HG03439 (cell line): ENCODE data around the gene PGS1.

ENCODE experiments used
- ATAC-seq: cut with Tn5 transposase; IDR thresholded peaks from one replicate; pipeline ENCODE4 v1.9.1; 2021; ENCODE audit warnings: mild to moderate bottlenecking, moderate library complexity; ENCODE audit not compliant: unreplicated experiment

The PGS1 gene

DNA sequence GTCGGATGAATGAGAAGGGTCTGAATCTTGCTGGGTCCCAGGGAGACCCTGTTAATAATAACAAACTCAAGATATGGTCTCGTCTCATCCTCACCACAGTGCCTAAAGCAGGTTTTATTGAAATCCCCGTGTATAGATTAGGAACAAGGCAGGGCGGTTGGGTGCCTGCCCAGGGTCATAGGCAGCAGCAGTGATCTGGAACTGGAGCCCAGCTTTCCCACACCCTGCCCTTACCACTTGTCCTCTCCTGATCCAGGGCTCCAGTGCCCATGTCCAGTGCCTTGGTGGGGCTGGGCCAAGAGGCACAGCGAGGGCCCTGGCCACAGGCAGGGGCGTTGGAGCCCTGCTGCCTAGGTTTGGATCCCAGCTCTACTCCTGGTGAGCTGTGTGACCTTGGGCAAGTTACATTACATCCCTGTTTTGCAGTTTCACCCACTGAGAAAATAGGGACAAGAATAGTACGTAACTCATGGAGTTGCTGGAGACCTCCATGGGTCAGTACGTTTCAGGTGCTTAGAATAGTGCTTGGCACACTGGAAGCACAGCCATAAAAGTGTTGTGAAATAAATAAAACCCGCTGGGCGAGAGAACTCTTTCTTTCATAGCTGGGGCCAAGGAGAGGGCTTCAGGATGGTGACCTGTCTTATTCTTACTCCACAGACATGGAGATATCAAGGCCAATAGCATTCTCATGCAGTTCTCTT lies 32.5 kb upstream of the PGS1 start:
- ATAC-seq, result no peak

DNA sequence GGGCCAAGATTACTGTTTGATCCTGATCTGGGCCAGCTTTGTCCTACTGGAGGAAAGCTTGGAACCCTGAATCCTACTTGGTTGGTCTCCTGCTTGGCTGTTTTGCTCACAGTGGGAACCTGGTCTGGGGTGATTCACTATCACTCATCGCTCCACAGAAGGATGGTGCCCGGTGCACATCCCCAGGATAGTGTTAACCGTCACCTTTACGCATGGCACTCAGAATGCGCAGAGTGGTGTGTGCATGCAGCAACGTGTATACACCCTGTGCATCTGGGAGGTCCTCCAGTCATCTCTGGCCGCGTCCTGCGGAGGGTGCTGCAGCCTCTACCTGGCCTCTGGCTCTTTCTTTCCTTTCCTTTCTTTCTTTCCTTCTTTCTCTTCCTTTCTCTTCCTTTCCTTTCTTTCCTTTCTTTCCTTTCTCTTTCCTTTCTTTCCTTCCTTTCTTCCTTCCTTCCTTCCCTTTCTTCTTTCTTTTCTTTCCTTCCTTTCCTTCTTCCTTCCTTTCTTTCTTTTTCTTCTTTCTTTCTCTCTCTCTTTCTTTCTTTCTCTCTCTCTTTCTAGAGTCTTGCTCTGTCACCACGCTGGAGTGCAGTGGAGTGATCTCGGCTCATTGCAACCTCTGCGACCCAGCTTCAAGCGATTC lies 31.7 kb upstream of the PGS1 start:
- ATAC-seq, result no peak

DNA sequence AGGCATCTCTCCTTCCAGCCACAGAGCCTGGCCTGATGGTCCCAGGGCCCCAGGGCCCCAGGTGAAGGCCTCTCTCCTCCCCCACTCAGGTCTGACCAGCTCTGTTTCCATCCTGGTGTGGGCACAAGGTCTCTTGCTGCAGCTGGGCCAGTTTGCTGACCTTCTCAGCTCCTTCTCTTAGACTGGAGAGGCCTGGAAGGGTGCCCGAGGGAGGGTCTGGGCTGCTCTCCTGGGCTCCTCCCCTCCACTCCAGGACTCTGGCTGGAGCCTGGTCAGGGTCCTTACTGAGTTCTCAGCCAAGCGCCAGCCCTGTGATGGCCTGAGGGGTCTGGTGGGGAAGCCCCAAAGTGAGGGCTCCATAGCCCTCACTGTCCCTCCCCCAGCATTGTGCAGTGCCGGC lies 31.0 kb upstream of the PGS1 start:
- no peak for ATAC-seq

DNA sequence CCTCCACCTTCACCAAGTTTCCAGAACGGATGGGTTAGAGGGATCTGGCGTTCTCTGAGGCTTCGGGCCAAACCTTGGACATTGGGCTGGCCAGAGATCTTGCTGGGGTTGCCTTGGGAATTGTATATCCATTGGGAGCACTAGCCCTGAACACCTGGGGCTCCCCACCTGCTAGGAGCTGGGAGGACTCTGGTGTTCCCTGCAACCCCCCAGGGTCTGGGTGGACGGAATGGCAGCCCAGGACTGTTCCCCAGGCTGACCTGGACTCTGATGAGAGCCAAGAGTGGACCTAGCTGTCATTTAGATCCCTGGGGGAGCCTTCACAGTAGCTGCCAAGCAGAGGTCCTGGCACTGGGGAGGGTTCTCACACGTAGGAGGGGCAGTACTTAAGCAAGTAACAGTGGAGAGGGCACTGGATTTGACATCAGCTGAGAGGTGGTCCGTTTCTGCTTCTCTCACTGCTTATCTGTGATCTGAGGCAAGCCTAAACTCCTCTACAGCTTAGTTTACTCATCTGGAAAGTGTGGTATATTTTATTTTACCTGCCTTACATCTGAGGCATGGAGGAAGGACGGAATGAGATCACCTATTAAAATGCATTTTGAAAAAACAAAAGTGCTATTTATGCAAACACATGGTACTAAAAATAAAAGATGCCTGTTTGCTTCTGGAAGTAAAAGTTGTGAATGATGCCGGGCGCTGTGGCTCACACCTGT lies 30.2 kb upstream of the PGS1 start:
- no peak for ATAC-seq

DNA sequence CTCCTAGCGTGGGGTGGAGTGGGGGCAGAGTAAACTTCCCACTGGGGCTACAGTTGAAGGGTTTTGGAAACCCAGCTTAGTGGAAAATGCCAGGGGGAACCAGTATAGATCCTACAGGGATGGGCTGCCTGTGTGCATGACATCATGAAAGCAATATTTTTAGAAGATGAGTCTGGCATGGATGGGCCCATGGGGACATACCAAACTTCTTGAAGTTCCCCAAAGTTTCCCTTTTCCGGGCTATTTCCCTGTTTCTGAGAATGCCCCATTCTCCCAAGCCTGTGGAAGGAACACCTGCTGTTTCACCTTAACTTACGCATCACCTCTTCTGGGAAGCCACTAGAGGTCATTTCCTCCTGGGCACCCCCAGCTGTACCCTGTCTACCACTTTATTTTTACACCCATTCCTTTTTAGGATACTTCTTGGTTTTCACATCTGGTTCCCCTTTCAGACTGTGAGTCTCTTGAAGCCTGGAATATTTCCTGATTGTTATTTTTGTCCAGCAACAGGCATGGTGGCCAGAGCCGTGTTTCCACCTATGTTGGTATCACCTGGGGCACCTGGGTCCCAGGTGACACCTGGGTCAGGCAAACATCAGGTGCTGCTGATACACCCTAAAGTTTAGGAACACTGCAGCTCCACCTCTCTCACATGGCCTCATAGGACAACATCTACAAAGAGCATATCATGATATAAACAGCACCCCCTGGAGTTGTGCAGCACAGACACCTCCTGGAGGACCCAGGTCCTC lies 28.4 kb upstream of the PGS1 start:
- ATAC-seq, result no peak

DNA sequence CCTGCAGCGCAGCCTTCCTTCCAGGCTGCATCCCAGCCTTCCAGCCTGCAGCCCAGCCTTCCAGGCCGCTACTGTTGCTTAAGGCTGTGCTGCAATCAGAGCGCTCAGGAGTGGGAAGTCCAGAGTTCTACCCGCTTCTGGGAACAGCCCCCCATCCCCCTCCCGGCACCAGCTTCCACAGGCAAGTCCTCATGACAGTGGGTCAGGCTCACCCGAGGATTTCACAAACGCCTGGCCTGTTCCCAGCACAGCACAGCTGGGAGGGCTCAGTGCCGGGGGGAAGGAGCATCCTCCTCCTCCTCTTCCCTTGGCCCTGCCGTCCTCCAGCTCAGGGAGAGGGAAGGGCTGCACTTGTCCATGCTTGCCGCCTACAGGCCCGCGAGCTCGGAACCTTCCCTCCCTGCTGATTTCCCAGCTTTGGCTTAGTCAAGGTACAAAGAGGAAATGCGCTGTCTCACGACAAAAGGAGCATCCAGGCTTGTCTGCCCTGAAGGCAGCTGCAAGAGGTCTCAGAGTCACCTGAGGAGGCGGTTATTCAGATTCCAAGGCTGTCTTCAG lies 26.9 kb upstream of the PGS1 start:
- ATAC-seq, result no peak

DNA sequence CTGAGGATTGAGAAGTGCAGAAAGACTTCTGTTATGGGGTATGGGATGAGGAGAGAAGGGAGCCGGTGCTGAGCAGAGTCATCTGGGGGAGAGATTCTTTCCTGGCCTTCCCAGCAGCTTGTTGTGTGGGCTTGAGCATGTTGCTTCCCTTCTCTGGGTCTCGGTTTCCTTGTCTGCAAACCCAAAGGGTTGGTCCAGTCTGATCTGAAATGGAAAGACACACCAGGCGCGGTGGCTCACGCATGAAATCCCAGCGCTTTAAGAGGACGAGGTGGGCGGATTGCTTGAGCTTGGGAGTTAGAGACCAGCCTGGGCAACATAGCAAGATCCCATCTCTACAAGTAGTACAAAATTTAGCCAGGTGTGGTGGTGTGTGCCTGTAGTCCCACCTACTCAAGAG lies 24.6 kb upstream of the PGS1 start:
- no peak for ATAC-seq

DNA sequence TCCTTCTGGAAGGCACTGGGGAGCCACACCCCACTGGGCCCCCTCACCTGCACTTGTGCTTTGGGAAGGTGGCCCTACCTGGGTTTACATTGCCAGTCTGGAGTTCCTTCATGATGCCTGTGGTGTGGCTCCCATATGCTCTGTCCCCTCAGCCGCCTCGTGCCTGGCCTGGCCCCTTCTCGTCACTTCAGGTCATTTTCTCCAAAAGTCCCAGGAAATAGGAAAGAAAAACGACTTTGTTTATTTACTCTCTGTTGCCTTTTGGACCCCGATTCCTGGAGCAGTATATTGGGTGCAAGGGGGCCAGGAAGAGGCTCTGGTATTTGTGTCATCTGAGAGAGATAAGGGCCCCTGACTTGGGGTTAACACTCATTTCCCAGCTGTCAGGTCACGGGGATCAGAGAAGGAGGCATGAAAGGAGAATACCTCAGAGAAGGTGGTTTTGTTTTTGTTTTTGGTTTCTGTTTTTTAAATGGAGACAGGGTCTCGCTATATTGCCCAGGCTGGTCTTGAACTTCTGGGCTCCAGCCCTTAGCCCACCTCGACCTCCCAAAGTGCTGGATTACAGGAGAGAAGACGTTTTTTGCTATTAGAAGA lies 23.3 kb upstream of the PGS1 start:
- ATAC-seq, result no peak

DNA sequence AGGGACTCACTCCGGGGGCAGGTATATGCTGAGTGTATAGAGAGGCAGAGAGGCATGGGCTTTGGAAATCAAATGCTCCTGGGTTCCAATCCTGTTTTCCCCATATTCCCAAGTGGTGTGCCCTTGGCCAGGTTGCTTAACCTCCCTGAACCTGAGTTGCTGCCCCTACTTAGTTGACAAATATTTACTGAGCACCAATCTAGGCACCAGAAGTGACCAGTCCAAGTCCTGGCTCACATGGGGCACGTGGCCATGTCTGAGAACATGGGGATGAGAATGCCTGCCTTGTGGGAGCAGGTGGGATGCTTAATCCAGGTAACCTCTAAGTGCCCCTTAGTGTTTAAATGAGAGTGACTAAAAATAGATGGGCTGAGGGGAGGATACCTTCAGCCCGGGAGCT lies 22.7 kb upstream of the PGS1 start:
- ATAC-seq, result no peak

DNA sequence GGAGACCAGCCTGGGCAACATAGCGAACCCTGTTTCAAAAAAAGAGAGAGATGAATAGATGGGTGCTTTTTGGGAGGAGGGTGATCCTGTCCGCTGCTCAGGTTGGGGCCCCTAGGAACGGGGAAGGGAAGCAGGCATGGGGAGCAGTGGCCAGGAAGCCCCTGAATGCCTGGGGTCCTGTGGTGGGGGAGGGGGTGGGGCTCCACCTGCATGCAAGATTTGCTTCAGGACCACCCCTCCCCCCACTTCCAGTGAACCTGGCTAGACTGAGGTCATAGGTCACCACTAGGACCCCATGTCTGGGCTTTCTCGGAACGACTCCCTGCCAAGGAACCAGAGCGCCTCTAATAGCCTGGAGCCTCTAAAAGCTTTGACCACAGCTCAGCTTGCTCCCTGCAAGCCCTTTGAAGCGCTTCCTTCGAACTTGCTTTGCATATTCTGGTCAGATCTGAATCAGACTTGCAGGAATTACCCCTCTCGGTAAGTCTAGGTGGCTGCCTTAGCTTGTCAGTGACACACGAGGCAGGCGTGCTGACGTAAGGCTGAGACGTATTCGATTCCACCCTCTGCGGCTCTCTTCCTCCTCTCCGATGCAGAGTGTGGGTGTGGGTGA lies 22.2 kb upstream of the PGS1 start:
- ATAC-seq, result peak; percentile 55

DNA sequence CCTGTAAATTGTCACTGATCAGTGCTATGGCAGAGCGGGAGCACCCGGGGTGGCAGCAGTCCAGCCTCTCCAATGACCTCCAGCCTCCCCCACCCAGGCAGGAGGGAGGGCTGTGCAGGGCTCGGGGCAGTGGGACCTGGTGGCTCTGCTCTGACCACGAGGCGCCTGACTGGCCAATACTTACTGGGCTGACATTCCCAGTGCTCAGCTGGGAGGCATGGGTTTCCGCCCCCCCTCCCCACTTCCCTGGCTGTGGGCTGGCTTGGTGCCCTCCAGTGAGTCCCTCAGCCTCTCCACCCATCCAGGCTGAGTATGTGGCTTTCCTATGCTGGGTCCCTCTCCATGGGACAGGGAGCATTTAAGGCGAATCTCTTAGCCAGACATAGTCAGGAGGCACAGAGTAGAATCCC lies 21.3 kb upstream of the PGS1 start:
- no peak for ATAC-seq

DNA sequence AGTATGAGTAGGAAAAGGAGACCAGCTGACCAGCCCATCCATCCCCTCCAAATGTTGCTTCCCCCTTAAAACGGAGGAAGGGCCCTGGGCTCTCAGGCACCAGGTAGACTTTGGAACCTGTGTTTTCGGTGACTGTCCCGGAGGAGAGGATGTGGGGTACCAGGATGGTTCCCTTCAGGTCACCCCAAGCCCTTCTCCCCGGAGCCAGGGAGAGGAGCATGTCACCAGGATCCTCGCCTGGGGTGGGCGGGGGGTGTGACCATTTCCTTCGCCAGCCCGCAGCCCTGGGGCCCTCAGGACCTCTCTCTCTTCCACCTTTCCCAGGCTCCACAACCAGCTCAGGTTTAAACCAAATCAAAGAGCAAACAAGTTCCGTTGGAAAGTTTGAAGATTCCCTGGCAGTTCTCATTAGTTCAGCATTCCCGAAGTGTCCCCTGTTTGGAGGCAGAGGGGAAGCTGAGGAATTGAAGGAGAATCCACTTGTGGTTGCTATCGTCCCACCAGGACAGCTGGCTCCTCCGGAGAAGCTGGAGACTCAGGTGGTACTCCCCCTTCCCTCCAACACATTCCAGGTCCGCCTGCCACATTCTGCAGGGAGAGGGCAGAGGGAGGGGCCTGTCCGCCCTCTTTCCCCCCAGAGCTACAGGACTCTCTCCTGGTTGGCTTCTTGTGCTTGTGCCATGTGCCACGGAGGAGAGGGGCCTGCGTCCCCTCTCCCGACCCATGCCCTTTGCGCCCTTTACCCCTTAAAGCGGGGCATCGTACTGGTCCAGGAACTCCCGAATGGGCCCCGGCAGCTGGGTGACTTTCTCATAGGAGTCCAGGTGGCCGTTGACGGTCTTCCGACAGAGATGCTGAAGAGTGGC lies 20.5 kb upstream of the PGS1 start:
- no peak for ATAC-seq

DNA sequence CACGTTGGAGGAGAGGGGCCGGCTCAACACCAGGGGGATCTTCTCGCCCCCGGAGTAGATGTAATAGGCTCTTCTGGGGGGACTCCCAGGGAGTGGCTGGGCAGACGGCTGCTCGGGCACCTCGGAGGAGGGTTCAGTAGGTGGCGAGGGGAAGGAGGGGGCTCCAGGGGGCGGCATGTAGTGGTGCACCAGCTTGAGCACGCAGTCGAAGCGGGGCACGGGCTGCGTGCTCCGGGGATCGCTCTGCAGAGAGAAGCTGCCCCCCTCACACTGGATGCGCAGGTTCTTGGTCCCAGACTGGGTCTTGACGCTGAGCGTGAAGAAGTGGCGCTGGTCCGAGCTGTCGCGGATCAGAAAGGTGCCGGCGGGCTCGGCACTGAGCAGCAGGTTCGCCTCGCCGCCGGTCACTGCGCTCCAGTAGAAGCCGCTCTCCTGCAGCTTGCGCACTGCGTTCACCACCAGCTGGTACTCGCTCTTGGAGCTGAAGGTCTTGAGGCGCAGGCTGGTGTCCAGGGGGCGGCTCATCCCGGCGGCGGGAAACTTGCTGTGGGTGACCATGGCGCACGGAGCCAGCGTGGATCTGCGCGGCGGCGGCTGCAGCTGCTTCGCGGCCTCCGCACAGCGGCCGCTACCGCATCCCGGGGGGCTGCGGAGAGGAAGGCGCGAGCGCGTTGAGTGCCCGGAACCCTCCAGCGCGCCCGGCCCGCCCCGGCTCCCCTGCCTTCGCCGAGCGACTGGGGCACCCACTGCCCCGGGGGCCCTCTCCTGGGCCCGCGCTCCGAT lies 19.7 kb upstream of the PGS1 start:
- ATAC-seq, result no peak

DNA sequence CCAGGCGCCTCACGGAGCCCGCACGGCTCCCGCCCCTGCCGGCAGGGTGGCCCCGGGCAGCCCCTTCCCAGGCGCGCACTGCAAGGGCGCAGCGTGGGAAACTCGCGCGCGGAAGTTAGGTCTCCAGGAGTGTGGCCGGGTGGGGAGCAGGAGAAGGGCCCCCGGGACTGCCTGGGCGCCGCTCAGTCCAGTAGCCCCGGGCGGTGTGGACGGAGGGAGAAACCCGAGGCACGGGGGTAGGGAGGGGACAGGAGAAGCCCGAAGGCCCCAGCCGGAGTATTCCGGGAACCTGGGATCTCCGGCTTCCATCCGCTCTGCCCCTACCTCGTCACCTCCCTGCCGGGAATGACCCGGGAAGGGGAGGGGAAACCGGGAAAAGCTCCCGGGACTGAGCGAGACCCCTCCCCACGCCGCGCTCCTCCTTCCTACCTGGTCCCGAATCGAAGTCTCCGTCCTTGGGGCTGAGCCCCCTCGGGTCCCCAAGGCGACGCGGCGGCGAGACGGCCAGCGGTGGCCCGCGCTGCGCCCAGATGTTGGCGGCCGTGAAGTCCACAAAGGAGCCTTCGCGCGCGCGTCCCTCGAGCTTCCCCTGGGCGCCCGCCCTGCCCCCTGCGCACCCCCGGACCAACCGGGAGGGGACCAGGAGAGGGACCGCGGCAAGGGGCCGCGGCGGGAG lies 19.0 kb upstream of the PGS1 start:
- ATAC-seq, result peak; percentile 1

DNA sequence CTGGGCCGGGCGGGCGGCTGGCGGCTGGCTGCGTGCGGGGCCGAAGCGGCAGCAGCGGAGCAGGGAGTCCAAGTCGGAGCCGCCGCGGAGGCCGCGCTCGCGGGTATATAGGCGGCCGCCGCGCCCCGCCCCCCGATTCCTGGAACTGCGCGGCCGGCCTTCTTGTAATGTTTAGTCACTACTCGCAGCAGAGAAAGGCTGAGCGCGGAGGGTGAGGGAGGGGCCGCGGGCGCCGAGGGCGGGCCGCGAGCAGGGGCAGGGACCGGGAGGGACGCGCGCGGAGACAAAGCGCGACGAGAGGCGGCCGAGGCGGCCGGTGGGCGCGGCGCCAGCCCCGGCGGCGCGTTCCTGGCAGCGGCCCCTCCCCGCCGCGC lies 18.5 kb upstream of the PGS1 start, which contains the start of gene SOCS3:
Gene SOCS3 (minus strand): TSS at position 81 of the 374 bp plus-strand sequence. CDS start 982 bp downstream, outside the sequence.
- peak; percentile 47 for ATAC-seq

DNA sequence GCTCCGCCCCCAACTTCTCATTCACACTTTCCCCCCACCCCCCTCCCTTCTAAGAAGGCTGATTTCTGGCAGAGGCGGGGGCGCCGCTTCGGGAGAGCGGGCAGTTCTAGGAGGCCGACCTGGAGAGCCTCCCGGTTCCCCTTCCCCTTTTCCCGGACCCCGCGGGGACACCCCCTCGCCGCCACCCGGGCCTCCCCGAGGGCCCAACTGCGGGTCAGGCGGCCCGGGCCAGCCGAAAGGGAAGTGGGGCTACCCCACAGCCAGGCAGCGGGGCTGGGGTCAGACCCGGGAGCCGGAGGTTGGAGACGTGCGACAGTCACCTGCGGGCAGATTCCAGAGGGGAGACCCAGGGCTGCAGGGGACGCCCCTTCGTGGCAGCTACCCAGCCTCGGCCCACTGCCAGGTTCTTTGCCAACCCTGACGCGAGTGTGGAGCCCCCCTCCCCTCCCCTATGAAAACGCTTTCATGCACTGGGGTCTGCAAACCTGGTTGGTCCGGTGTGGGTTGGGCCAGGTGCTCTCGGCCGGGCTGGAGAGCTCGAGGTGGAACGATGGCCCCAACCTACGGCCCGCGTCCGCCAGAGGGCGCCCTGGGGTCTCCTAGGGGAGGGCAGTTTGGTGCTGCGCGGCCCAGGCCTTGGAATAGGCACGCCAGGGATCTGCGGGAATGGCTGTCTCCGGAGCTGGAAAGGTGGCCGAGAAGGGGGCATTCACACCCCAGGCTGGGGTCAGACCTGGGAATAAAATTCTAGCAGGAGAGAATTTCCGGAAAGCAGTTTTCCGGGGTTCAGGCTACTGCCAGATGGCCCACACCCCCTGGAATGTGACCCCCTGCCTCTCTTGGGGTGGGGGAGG lies 17.9 kb upstream of the PGS1 start:
- ATAC-seq, result peak; percentile 23

DNA sequence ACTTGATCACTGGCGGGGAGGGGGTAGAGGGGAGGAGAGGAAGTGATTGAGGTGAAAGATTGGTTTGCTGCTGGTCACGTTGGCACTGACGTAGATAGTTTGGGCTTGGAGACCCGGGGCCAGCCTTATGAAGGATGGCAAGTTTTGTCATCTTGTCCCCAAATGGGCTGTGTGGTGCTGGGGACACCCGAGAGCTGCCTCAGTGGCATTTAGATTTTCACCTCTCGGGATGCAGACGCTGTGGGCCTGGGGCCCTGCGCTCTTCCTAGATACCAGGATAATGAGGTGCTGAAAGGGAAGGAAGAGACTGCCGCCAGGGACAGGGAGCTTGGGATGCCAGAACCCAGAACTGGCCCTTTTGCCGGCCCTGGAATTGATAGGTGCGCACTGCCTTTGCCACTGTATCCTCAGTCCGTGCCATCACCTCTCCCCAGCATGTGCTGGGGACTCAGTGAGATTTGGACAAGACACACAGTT lies 17.2 kb upstream of the PGS1 start:
- no peak for ATAC-seq
